Parathyroid adenoma (tissue), 2 donors: Measurements from ENCODE around the gene CHST10.
"Not testable (repeated sequence)": the region's sequence is repeated elsewhere in the genome, so short reads cannot be mapped to it uniquely, and the experiment has no call there.

Experiments used
- H2AFZ ChIP-seq: fragments of 300-600 bp; sonication (generic); one replicate; pipeline ENCODE4 v1.7.0; 2017; ENCODE audit warnings: antibody characterized with exemption, mild to moderate bottlenecking
- H3K27ac ChIP-seq: fragments of 300-600 bp; sonication (generic); one replicate; pipeline ENCODE4 v1.7.0; 2017
- H3K27me3 ChIP-seq: fragments of 300-600 bp; sonication (generic); one replicate; pipeline ENCODE4 v1.7.0; 2017; ENCODE audit warnings: low read length; ENCODE audit not compliant: control insufficient read depth, insufficient read depth
- H3K36me3 ChIP-seq: fragments of 300-600 bp; sonication (generic); one replicate; pipeline ENCODE4 v1.7.0; 2017; ENCODE audit warnings: low read length; ENCODE audit not compliant: control insufficient read depth, insufficient read depth
- H3K4me1 ChIP-seq: fragments of 300-600 bp; sonication (generic); one replicate; pipeline ENCODE4 v1.7.0; 2017; ENCODE audit warnings: control low read depth
- H3K4me2 ChIP-seq: fragments of 300-600 bp; sonication (generic); one replicate; pipeline ENCODE4 v1.7.0; 2017; ENCODE audit warnings: low read length
- H3K4me3 ChIP-seq: fragments of 300-600 bp; sonication (generic); one replicate; pipeline ENCODE4 v1.7.0; 2017; ENCODE audit warnings: low read depth, low read length
- H3K79me2 ChIP-seq: fragments of 300-600 bp; sonication (generic); one replicate; pipeline ENCODE4 v1.7.0; 2017; ENCODE audit warnings: control low read depth
- H3K9ac ChIP-seq: fragments of 300-600 bp; sonication (generic); one replicate; pipeline ENCODE4 v1.7.0; 2017; ENCODE audit warnings: mild to moderate bottlenecking
- H3K9me3 ChIP-seq: fragments of 300-600 bp; sonication (generic); one replicate; pipeline ENCODE4 v1.7.0; 2017; ENCODE audit warnings: low read length; ENCODE audit not compliant: control insufficient read depth
- TF ChIP-seq, protein P1 (sequence below): fragments of 300-600 bp; sonication (generic); IDR thresholded peaks from one replicate; pipeline ENCODE4 v1.7.0; 2017; ENCODE audit warnings: antibody characterized with exemption, mild to moderate bottlenecking
- donor health status: primary hyperparathyroidism.

CHST10 gene

DNA sequence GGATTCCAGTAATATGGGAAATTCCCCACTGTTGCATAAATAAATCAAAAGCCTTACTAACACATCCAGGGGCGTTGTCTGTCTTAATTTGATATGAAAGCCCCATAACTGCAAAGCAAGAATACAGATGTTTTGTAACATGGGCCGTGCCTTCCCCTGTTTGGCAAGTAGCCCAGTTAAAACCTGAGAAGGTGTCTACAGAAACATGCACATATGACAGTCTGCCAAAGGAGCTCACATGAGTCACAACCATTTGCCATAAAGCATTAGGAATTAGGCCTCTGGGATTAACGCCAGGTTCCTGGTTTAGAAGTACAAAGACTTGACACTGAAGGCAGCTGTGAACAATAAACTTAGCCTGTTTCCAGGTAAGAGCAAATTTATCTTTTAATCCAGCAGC lies 52.0 kb downstream of the CHST10 start:
- Histone ChIP-seq H3K9me3 (no peaks in the 10 kb centered on the region), H2AFZ (no peak overlapping the region), H3K4me2 (no peak overlapping the region), H3K27ac (no peak overlapping the region), H3K4me3 (no peak overlapping the region), H3K4me1 (no peaks in the 10 kb centered on the region), H3K79me2 (no peaks in the 10 kb centered on the region), H3K36me3 (no peaks in the 10 kb centered on the region), H3K27me3 (no peaks in the 10 kb centered on the region), H3K9ac (no peak overlapping the region)
- TF ChIP-seq, protein P1, sequence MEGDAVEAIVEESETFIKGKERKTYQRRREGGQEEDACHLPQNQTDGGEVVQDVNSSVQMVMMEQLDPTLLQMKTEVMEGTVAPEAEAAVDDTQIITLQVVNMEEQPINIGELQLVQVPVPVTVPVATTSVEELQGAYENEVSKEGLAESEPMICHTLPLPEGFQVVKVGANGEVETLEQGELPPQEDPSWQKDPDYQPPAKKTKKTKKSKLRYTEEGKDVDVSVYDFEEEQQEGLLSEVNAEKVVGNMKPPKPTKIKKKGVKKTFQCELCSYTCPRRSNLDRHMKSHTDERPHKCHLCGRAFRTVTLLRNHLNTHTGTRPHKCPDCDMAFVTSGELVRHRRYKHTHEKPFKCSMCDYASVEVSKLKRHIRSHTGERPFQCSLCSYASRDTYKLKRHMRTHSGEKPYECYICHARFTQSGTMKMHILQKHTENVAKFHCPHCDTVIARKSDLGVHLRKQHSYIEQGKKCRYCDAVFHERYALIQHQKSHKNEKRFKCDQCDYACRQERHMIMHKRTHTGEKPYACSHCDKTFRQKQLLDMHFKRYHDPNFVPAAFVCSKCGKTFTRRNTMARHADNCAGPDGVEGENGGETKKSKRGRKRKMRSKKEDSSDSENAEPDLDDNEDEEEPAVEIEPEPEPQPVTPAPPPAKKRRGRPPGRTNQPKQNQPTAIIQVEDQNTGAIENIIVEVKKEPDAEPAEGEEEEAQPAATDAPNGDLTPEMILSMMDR, result no peak

DNA sequence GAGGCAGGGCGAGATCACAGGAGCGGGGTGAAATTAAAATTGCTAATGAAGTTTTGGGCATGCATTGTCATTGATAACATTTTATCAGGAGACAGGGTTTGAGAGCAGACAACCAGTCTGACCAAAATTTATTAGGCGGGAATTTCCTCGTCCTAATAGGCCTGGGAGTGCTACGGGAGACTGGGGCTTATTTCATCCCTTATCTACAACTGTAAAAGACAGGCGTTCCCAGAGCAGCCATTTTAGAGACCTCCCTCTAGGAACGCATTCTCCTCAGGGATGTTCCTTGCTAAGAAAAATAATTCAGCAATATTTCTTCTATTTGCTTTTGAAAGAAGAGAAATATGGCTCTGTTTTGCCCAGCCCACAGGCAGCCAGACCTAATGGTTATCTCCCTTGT lies 55.2 kb downstream of the CHST10 start:
- not testable (repeated sequence) for H3K79me2 ChIP-seq, H2AFZ ChIP-seq, H3K27me3 ChIP-seq, H3K4me1 ChIP-seq, H3K27ac ChIP-seq, H3K9ac ChIP-seq, H3K36me3 ChIP-seq, H3K4me3 ChIP-seq, H3K4me2 ChIP-seq, H3K9me3 ChIP-seq

DNA sequence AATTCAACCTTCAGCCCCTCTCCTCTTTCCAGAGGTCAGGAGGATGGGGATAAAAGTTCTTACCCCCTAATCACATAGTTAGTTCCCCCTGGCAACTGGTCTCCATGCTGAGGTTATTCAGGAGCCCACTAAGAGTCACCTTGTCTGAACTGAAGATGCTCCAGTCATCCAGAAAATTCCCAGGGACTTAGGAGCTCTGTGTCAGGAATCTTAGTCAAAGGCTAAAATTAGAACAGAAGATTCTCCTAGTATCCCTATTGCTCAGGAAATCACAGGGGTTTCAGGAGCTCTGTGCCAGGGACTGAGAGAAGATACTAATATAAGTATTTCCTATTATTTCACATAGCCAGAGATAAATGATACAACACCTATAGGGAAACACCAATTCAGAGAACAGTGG lies 57.9 kb downstream of the CHST10 start:
- H3K4me1 ChIP-seq, result no peaks in the 10 kb centered on the region
- no peaks in the 10 kb centered on the region for H3K36me3 ChIP-seq
- no peak overlapping the region for H3K4me2 ChIP-seq

DNA sequence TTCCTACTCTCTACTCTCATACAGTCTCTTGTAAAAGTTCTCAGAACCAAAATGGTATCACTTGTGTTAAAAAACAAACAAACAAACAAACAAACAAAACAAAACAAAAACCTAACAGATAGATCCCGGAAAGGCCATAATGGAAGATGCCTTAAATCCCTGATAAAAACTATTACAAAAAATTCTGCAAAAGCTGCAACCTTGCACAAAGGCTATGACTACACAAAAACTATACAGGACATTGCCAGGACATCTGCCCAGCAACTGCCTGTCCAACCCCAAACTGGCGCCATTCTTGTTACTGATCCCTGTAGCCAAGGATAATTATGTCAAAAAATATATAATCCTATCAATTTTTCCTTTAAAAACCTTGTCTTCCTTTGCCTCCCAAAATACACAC lies 58.9 kb downstream of the CHST10 start:
- Histone ChIP-seq H3K4me3 (no peak overlapping the region), H3K4me1 (no peaks in the 10 kb centered on the region), H3K27ac (no peak overlapping the region), H3K9me3 (no peaks in the 10 kb centered on the region), H2AFZ (no peak overlapping the region), H3K4me2 (no peak overlapping the region), H3K9ac (no peak overlapping the region), H3K27me3 (no peaks in the 10 kb centered on the region), H3K79me2 (no peaks in the 10 kb centered on the region), H3K36me3 (no peaks in the 10 kb centered on the region)
- TF ChIP-seq, protein P1, result no peak

More for the DNA sequence above, 57.9 kb downstream of the CHST10 start:
- no peak overlapping the region for H2AFZ ChIP-seq
- no peak overlapping the region for H3K9ac ChIP-seq
- TF ChIP-seq, protein P1, result no peak
- no peak overlapping the region for H3K27ac ChIP-seq
- H3K27me3 ChIP-seq, result no peaks in the 10 kb centered on the region
- H3K9me3 ChIP-seq, result no peaks in the 10 kb centered on the region
- no peak overlapping the region for H3K4me3 ChIP-seq
- no peaks in the 10 kb centered on the region for H3K79me2 ChIP-seq

DNA sequence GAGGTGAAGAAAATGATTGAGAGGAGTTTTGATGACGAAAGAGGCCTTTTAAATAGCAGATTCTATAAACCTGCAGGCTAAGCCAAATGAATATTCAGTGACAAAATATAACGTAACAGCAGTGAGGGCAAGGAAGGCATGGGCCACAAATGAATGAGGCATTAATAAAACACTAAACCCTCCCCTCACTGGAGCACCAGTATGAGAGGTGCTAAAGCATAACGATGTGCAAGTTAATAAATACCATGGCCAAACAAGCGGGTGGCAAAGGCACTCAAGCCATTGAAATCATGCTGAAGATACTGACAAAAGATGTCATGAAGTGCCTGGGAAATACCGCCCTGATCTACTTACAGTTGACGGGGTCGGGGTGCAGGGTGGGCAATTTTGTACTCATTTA lies 64.9 kb downstream of the CHST10 start:
- Histone ChIP-seq H3K4me1 (no peaks in the 10 kb centered on the region), H3K9ac (no peak overlapping the region), H3K4me3 (no peak overlapping the region), H2AFZ (no peak overlapping the region), H3K27ac (no peak overlapping the region), H3K27me3 (no peaks in the 10 kb centered on the region), H3K9me3 (no peaks in the 10 kb centered on the region), H3K4me2 (no peak overlapping the region), H3K36me3 (no peaks in the 10 kb centered on the region), H3K79me2 (no peaks in the 10 kb centered on the region)
- TF ChIP-seq, protein P1, result no peak
